Calu3 (cell line): Measurements from ENCODE around the gene HGS. TPM values are rescaled to one million over a fixed set of nuclear protein-coding genes. Genes with fewer than 3 reads are reported as not detected.
"Not testable (repeated sequence)": the region's sequence is repeated elsewhere in the genome, so short reads cannot be mapped to it uniquely, and the experiment has no call there.

Experiments
- BruUV-seq: library from RNA; stranded (reverse); fragments of 400-500 nt; replicated peaks from 2 replicates; lab custom pipeline; 2021; lab: Mats Ljungman, UMichigan
- CTCF ChIA-PET: fragments of 300-600 bp; sonication (Branson Sonifier 250); formaldehyde crosslinking; loops from one replicate; lab custom pipeline; 2022; ENCODE audit warnings: antibody characterized with exemption; lab: Charles Lee
- DNase-seq: peaks from one replicate; pipeline ENCODE4 v3.0.0; 2022
- H3K27ac Mint-ChIP-seq: one replicate; pipeline ENCODE4 v1.8.0; 2022; ENCODE audit warnings: mixed read lengths; ENCODE audit not compliant: unreplicated experiment
- H3K27me3 Mint-ChIP-seq: one replicate; pipeline ENCODE4 v1.8.0; 2022; ENCODE audit warnings: mixed read lengths; ENCODE audit not compliant: unreplicated experiment
- H3K36me3 Mint-ChIP-seq: one replicate; pipeline ENCODE4 v1.8.0; 2022; ENCODE audit warnings: mild to moderate bottlenecking, moderate library complexity, mixed read lengths; ENCODE audit not compliant: insufficient read depth, unreplicated experiment
- H3K4me1 Mint-ChIP-seq: one replicate; pipeline ENCODE4 v1.8.0; 2022; ENCODE audit warnings: mild to moderate bottlenecking, low read depth, mixed read lengths; ENCODE audit not compliant: unreplicated experiment
- H3K4me3 Mint-ChIP-seq: one replicate; pipeline ENCODE4 v1.8.0; 2022; ENCODE audit warnings: mild to moderate bottlenecking, low read depth, moderate library complexity, mixed read lengths; ENCODE audit not compliant: unreplicated experiment
- H3K9me3 Mint-ChIP-seq: one replicate; pipeline ENCODE4 v1.8.0; 2022; ENCODE audit warnings: low read depth, mixed read lengths; ENCODE audit not compliant: unreplicated experiment
- intact Hi-C: fragments of 100-400 bp; cut with micrococcal nuclease; formaldehyde crosslinking; loops from one replicate; pipeline ENCODE4 v1.10.0; 2022; ENCODE audit not compliant: unreplicated experiment
- total RNA-seq: library from RNA; stranded (reverse); gene quantifications from 2 replicates; pipeline ENCODE4 v1.2.3, GENCODE V29; 2022
- TF ChIP-seq, protein P1 (sequence below): fragments of 200-600 bp; IDR thresholded peaks from one replicate; pipeline ENCODE4 v1.8.0; 2022; ENCODE audit warnings: antibody characterized with exemption; ENCODE audit not compliant: unreplicated experiment

Gene HGS
- total RNA-seq, 1 experiment from 2014 or later, result 160 TPM

DNA sequence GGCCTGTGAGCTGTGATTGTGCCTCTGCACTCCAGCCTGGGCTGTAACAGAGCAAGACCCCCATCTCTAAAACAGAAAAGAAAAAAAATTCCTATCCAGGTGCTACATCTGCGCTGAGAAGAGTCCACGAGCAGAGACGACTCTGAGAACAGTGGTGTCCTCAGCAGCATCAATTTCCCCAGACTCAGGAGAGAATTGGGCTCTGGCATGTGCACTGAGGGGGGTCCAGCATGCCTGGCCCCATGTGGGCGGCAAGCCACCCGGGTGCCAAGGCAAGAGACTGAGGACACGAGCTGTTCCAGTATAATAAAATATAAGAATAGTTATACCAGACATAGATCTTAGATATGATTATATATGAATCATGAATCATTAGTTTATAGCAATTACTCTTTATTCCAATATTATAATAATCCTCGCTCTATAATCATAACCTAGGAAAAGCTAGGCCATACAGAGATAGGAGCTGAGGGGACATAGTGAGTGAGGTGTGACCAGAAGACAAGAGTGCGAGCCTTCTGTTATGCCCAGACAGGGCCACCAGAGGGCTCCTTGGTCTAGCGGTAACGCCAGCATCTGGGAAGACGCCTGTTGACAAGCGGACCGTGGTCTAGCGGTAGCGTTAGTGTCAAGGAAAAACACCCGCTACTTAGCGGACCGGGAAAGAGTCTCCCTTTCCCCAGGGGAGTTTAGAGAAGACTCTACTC lies 8.1 kb upstream of the HGS start:
- H3K27me3 Mint-ChIP-seq, result not testable (repeated sequence)

DNA sequence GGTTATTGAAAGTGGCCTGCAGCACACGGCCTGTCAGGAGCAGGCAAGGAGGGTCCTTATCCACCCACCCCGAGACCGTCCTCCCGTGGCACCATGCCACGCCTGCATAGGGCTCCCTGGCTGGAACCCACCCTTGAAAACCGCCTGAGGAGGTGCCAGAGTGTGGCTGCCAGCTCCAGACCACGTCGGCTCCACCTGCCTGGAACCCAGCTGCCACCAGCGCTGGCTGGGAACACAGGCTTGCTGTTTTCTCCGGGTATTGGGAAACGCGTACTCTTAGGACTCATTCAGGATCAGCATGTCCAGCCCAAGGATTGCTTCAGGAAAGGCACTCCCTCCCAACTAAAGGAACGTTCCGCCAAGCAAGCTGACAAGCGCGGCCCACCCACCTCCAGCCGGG lies 6.9 kb upstream of the HGS start:
- H3K27me3 Mint-ChIP-seq, result no peaks in the 10 kb centered on the region
- TF ChIP-seq, protein P1, sequence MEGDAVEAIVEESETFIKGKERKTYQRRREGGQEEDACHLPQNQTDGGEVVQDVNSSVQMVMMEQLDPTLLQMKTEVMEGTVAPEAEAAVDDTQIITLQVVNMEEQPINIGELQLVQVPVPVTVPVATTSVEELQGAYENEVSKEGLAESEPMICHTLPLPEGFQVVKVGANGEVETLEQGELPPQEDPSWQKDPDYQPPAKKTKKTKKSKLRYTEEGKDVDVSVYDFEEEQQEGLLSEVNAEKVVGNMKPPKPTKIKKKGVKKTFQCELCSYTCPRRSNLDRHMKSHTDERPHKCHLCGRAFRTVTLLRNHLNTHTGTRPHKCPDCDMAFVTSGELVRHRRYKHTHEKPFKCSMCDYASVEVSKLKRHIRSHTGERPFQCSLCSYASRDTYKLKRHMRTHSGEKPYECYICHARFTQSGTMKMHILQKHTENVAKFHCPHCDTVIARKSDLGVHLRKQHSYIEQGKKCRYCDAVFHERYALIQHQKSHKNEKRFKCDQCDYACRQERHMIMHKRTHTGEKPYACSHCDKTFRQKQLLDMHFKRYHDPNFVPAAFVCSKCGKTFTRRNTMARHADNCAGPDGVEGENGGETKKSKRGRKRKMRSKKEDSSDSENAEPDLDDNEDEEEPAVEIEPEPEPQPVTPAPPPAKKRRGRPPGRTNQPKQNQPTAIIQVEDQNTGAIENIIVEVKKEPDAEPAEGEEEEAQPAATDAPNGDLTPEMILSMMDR, result no peak
- intact Hi-C loops, result no loop called here
- H3K4me3 Mint-ChIP-seq, result no peak overlapping the region
- peaks cover 61% of the 10 kb centered on the region for H3K36me3 Mint-ChIP-seq
- no peak for DNase-seq
- CTCF ChIA-PET, result no interaction called here
- H3K27ac Mint-ChIP-seq, result no peak overlapping the region
- no TSS peak for BruUV-seq
- H3K9me3 Mint-ChIP-seq, result no peaks in the 10 kb centered on the region
- peaks cover 12% of the 10 kb centered on the region for H3K4me1 Mint-ChIP-seq

More for the DNA sequence above, 8.1 kb upstream of the HGS start:
- peak; percentile 32 for DNase-seq
- H3K9me3 Mint-ChIP-seq, H3K4me1 Mint-ChIP-seq, BruUV-seq, H3K27ac Mint-ChIP-seq, intact Hi-C loops, H3K4me3 Mint-ChIP-seq, CTCF ChIA-PET: not testable (repeated sequence)
- peaks cover 63% of the 10 kb centered on the region for H3K36me3 Mint-ChIP-seq
- TF ChIP-seq, protein P1, result peak; percentile 55

GRCh38 chr17:81680150-81680549 lies 3.7 kb upstream of the HGS start:
- TF ChIP-seq, protein P1, result no peak
- Mint-ChIP-seq H3K4me1 (peaks cover 19% of the 10 kb centered on the region), H3K4me3 (no peak overlapping the region), H3K27ac (no peak overlapping the region), H3K36me3 (peaks cover 58% of the 10 kb centered on the region), H3K27me3 (no peaks in the 10 kb centered on the region), H3K9me3 (no peaks in the 10 kb centered on the region)
- no TSS peak for BruUV-seq
- CTCF ChIA-PET, result no interaction called here
- no peak for DNase-seq
- intact Hi-C loops, result no loop called here

- no peak for DNase-seq
- CTCF ChIA-PET, result no interaction called here
- H3K36me3 Mint-ChIP-seq, result peaks cover 63% of the 10 kb centered on the region
- H3K4me1 Mint-ChIP-seq, result peaks cover 12% of the 10 kb centered on the region
- BruUV-seq, result no TSS peak
- H3K9me3 Mint-ChIP-seq, result no peaks in the 10 kb centered on the region
- H3K27ac Mint-ChIP-seq, result no peak overlapping the region
- peak overlapping the region; percentile 14 for H3K4me3 Mint-ChIP-seq
- intact Hi-C loops, result no loop called here
- TF ChIP-seq, protein P1, result no peak
- H3K27me3 Mint-ChIP-seq, result no peaks in the 10 kb centered on the region
These were observed 2.1 kb upstream of the HGS start for GRCh38 chr17:81681672-81682071.
